MM.1S (cell line): ENCODE results near the gene SYTL2.

Source experiments
- DNase-seq: peaks from one replicate; pipeline ENCODE4 v3.0.0-alpha.2; 2015
- H2AFZ ChIP-seq: fragments of 300-600 bp; sonication (generic); 2 replicates; pipeline ENCODE4 v1.6.0; 2016; ENCODE audit warnings: antibody characterized with exemption, low read length
- H3F3A ChIP-seq: fragments of 300-600 bp; sonication (generic); 2 replicates; pipeline ENCODE4 v1.6.1; 2016; ENCODE audit warnings: mild to moderate bottlenecking, antibody characterized with exemption, low read length, moderate library complexity, mixed read lengths; ENCODE audit not compliant: insufficient read depth
- H3K27ac ChIP-seq: fragments of 300-600 bp; sonication (generic); 2 replicates; pipeline ENCODE4 v1.5.1; 2016; ENCODE audit warnings: mild to moderate bottlenecking, low read length
- H3K27me3 ChIP-seq: fragments of 300-600 bp; sonication (generic); replicated peaks from 2 replicates; pipeline ENCODE4 v1.6.0; 2016; ENCODE audit warnings: low read length; ENCODE audit not compliant: insufficient read depth
- H3K36me3 ChIP-seq: fragments of 300-600 bp; sonication (generic); replicated peaks from 2 replicates; pipeline ENCODE4 v1.6.1; 2016; ENCODE audit warnings: mild to moderate bottlenecking, low read length, mixed read lengths; ENCODE audit not compliant: insufficient read depth
- H3K4me1 ChIP-seq: fragments of 300-600 bp; sonication (generic); 2 replicates; pipeline ENCODE4 v1.6.1; 2016; ENCODE audit warnings: low read length, mixed read lengths
- H3K4me2 ChIP-seq: fragments of 300-600 bp; sonication (generic); 2 replicates; pipeline ENCODE4 v1.6.0; 2016; ENCODE audit warnings: low read depth, low read length
- H3K4me3 ChIP-seq: fragments of 300-600 bp; sonication (generic); 2 replicates; pipeline ENCODE4 v1.5.1; 2016; ENCODE audit warnings: low read length, mixed read lengths
- H3K79me2 ChIP-seq: fragments of 300-600 bp; sonication (generic); 2 replicates; pipeline ENCODE4 v1.6.1; 2016; ENCODE audit warnings: mixed run types, low read length, mixed read lengths
- H3K9ac ChIP-seq: fragments of 300-600 bp; sonication (generic); 2 replicates; pipeline ENCODE4 v1.6.1; 2016; ENCODE audit warnings: low read length, mixed read lengths
- H3K9me2 ChIP-seq: fragments of 300-600 bp; sonication (generic); replicated peaks from 2 replicates; pipeline ENCODE4 v1.6.1; 2016; ENCODE audit warnings: mild to moderate bottlenecking, low read length, mixed read lengths; ENCODE audit not compliant: insufficient read depth
- H3K9me3 ChIP-seq: fragments of 300-600 bp; sonication (generic); replicated peaks from 2 replicates; pipeline ENCODE4 v1.6.1; 2016; ENCODE audit warnings: mild to moderate bottlenecking, low read length, mixed read lengths; ENCODE audit not compliant: insufficient read depth
- H4K20me1 ChIP-seq: fragments of 300-600 bp; sonication (generic); 2 replicates; pipeline ENCODE4 v1.6.1; 2016; ENCODE audit warnings: mild to moderate bottlenecking, low read length, moderate library complexity, mixed read lengths; ENCODE audit not compliant: insufficient read depth
- EZH2 ChIP-seq: fragments of 300-600 bp; sonication (generic); optimal IDR thresholded peaks from 2 replicates; pipeline ENCODE3; 2017; ENCODE audit warnings: low read depth, mild to moderate bottlenecking, antibody characterized with exemption, low read length, mixed read lengths
- EZH2phosphoT487 ChIP-seq: fragments of 300-600 bp; sonication (generic); IDR thresholded peaks from 2 replicates; pipeline ENCODE4 v1.6.1; 2018; ENCODE audit warnings: antibody characterized with exemption, low read length
- TF ChIP-seq, protein P1 (sequence below): fragments of 300-600 bp; sonication (generic); IDR thresholded peaks from 2 replicates; pipeline ENCODE4 v1.5.1; 2016; ENCODE audit warnings: antibody characterized with exemption, low read length, mixed read lengths

The SYTL2 gene

GRCh38 chr11:85718126-85718943, 92.6 kb downstream of the SYTL2 start:
- DNase-seq = no peak
- Histone ChIP-seq H3K27ac (no peak overlapping the region), H3K27me3 (no peaks in the 10 kb centered on the region), H3F3A (peaks cover 10% of the 10 kb centered on the region; the same call in 1 of the 2 replicates), H2AFZ (no peak overlapping the region), H4K20me1 (no peaks in the 10 kb centered on the region), H3K4me3 (no peak overlapping the region), H3K9me3 (no peaks in the 10 kb centered on the region), H3K4me2 (no peak overlapping the region), H3K9me2 (no peaks in the 10 kb centered on the region), H3K36me3 (no peaks in the 10 kb centered on the region), H3K9ac (no peak overlapping the region), H3K79me2 (no peaks in the 10 kb centered on the region), H3K4me1 (peaks cover 28% of the 10 kb centered on the region)
- TF ChIP-seq EZH2phosphoT487 = no peak
- no peak for TF ChIP-seq EZH2
- TF ChIP-seq, protein P1, sequence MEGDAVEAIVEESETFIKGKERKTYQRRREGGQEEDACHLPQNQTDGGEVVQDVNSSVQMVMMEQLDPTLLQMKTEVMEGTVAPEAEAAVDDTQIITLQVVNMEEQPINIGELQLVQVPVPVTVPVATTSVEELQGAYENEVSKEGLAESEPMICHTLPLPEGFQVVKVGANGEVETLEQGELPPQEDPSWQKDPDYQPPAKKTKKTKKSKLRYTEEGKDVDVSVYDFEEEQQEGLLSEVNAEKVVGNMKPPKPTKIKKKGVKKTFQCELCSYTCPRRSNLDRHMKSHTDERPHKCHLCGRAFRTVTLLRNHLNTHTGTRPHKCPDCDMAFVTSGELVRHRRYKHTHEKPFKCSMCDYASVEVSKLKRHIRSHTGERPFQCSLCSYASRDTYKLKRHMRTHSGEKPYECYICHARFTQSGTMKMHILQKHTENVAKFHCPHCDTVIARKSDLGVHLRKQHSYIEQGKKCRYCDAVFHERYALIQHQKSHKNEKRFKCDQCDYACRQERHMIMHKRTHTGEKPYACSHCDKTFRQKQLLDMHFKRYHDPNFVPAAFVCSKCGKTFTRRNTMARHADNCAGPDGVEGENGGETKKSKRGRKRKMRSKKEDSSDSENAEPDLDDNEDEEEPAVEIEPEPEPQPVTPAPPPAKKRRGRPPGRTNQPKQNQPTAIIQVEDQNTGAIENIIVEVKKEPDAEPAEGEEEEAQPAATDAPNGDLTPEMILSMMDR = no peak

- H2AFZ ChIP-seq = no peak overlapping the region
- H3K79me2 ChIP-seq = no peaks in the 10 kb centered on the region
- H3K27me3 ChIP-seq = no peaks in the 10 kb centered on the region
- no peaks in the 10 kb centered on the region for H3K36me3 ChIP-seq
- no peaks in the 10 kb centered on the region for H3K9me3 ChIP-seq
- H3K4me1 ChIP-seq = peaks cover 28% of the 10 kb centered on the region
- DNase-seq = peak; percentile 35
- H3K9me2 ChIP-seq = no peaks in the 10 kb centered on the region
- TF ChIP-seq EZH2 = no peak
- peaks cover 10% of the 10 kb centered on the region; the same call in 1 of the 2 replicates for H3F3A ChIP-seq
- no peaks in the 10 kb centered on the region for H4K20me1 ChIP-seq
- no peak overlapping the region for H3K27ac ChIP-seq
- H3K4me2 ChIP-seq = peak overlapping the region; percentile 24; the same call in 1 of the 2 replicates
- no peak overlapping the region for H3K9ac ChIP-seq
- H3K4me3 ChIP-seq = no peak overlapping the region
Observed at GRCh38 chr11:85717429-85717828, 93.5 kb downstream of the SYTL2 start.

DNA sequence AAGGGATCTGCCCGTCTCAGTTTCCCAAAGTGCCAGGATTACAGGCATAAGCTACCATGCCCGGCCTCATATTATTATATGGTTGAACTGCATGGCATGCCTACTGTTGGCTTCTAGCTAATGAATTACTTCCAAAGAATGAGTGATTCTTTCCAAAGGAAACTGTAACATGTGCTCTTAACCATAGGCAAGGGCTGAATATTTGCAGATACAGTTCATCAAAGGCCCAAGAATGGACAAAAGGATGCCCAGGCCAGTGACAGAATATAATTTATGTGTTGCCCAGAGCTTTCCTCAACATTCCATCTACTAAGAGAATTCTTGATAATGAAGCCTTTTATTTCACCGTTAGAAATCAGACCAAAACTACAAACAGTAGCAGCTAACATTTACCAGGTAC, 98.0 kb downstream of the SYTL2 start:
- Histone ChIP-seq H3K9me2 (no peaks in the 10 kb centered on the region), H3K4me3 (no peak overlapping the region), H3K4me2 (no peak overlapping the region), H3K9me3 (no peaks in the 10 kb centered on the region), H4K20me1 (no peaks in the 10 kb centered on the region), H3K27ac (no peak overlapping the region), H3K36me3 (no peaks in the 10 kb centered on the region), H3K27me3 (no peaks in the 10 kb centered on the region), H3K9ac (no peak overlapping the region), H2AFZ (no peak overlapping the region), H3K4me1 (peaks cover 23% of the 10 kb centered on the region), H3F3A (peaks cover 10% of the 10 kb centered on the region; the same call in 1 of the 2 replicates), H3K79me2 (no peaks in the 10 kb centered on the region)
- no peak for DNase-seq
- TF ChIP-seq, protein P1 = no peak
- TF ChIP-seq EZH2phosphoT487 (no peak), EZH2 (no peak)

- Histone ChIP-seq H3K79me2 (no peaks in the 10 kb centered on the region), H3K9ac (no peak overlapping the region), H3K9me2 (no peaks in the 10 kb centered on the region), H3K36me3 (no peaks in the 10 kb centered on the region), H3F3A (no peaks in the 10 kb centered on the region), H3K27ac (no peak overlapping the region), H3K9me3 (no peaks in the 10 kb centered on the region), H3K27me3 (no peaks in the 10 kb centered on the region), H3K4me1 (peaks cover 3% of the 10 kb centered on the region), H3K4me3 (no peak overlapping the region), H3K4me2 (no peak overlapping the region), H2AFZ (no peak overlapping the region), H4K20me1 (no peaks in the 10 kb centered on the region)
- no peak for DNase-seq
- TF ChIP-seq, protein P1 = no peak
- TF ChIP-seq EZH2 (no peak), EZH2phosphoT487 (no peak)
Observed at GRCh38 chr11:85710917-85711316, 100.0 kb downstream of the SYTL2 start.
